Activated CD4-positive, alpha-beta T cell treated with anti-CD3 and anti-CD28 coated beads, Interleukin-2, amount 50 U/mL, for 16 hours (primary cell): Measurements from ENCODE around the gene MYL5.
"Not testable (repeated sequence)": the region's sequence is repeated elsewhere in the genome, so short reads cannot be mapped to it uniquely, and the experiment has no call there.

Source experiments
- DNase-seq: peaks from one replicate; pipeline ENCODE4 v3.0.0-alpha.2; 2020

The MYL5 gene

GRCh38 chr4:687048-687970 lies 13.0 kb downstream of the MYL5 start:
- no peak for DNase-seq

GRCh38 chr4:687971-688853 lies 13.9 kb downstream of the MYL5 start:
- no peak for DNase-seq

GRCh38 chr4:688854-689681 lies 14.7 kb downstream of the MYL5 start, which contains the start of gene SLC49A3:
Gene SLC49A3 (minus strand): TSS chr4:689151. CDS start chr4:689127, 24 bp downstream.
- DNase-seq: no peak

- no peak for DNase-seq
Observed at GRCh38 chr4:689723-690122, 15.4 kb downstream of the MYL5 start.

- DNase-seq: no peak
Observed at GRCh38 chr4:692771-693554, 18.6 kb downstream of the MYL5 start.

GRCh38 chr4:694341-694940 lies 20.1 kb downstream of the MYL5 start:
- not testable (repeated sequence) for DNase-seq

GRCh38 chr4:699816-700580 lies 25.7 kb downstream of the MYL5 start:
- no peak for DNase-seq

- DNase-seq: no peak
Observed at GRCh38 chr4:700587-701264, 26.4 kb downstream of the MYL5 start.

GRCh38 chr4:702618-703048 lies 28.3 kb downstream of the MYL5 start:
- DNase-seq: no peak

GRCh38 chr4:703336-704197 lies 29.2 kb downstream of the MYL5 start:
- DNase-seq: no peak

- no peak for DNase-seq
Observed at GRCh38 chr4:704198-704891, 30.0 kb downstream of the MYL5 start.

GRCh38 chr4:704971-705277 lies 30.6 kb downstream of the MYL5 start:
- DNase-seq: no peak

GRCh38 chr4:705278-706082 lies 31.1 kb downstream of the MYL5 start, which contains the start of gene PCGF3:
Gene PCGF3 (plus strand): TSS chr4:705832. CDS start chr4:733681, 27,849 bp downstream.
- DNase-seq: peak; percentile 97

- not testable (repeated sequence) for DNase-seq
Observed at GRCh38 chr4:706083-706633, 31.8 kb downstream of the MYL5 start.

GRCh38 chr4:706834-707598 lies 32.7 kb downstream of the MYL5 start:
- DNase-seq: no peak

GRCh38 chr4:707929-708630 lies 33.7 kb downstream of the MYL5 start:
- no peak for DNase-seq
